ENCODE results near the gene NAA25.
"Not testable (repeated sequence)": the region's sequence is repeated elsewhere in the genome, so short reads cannot be mapped to it uniquely, and the experiment has no call there.

The NAA25 gene

GRCh38 chr12:112116232-112117060 is 7.9 kb upstream of the NAA25 start:
- no peak for DNase-seq

GRCh38 chr12:112115259-112116045 is 6.9 kb upstream of the NAA25 start:
- DNase-seq, result no peak

GRCh38 chr12:112112409-112113133 is 4.0 kb upstream of the NAA25 start:
- DNase-seq, result no peak

GRCh38 chr12:112111931-112112330 is 3.3 kb upstream of the NAA25 start:
- no peak for DNase-seq

- not testable (repeated sequence) for DNase-seq
Observed at GRCh38 chr12:112110787-112111662, 2.4 kb upstream of the NAA25 start.

- DNase-seq, result no peak
Observed at GRCh38 chr12:112107306-112108201, 1.0 kb downstream of the NAA25 start.

- DNase-seq, result no peak
Observed at GRCh38 chr12:112105891-112106290, 2.7 kb downstream of the NAA25 start.

- DNase-seq, result no peak
Observed at GRCh38 chr12:112103758-112104503, 4.7 kb downstream of the NAA25 start.

GRCh38 chr12:112102746-112103145 is 5.8 kb downstream of the NAA25 start:
- DNase-seq, result not testable (repeated sequence)

GRCh38 chr12:112102127-112102526 is 6.5 kb downstream of the NAA25 start:
- DNase-seq, result no peak

GRCh38 chr12:112100500-112100899 is 8.1 kb downstream of the NAA25 start:
- not testable (repeated sequence) for DNase-seq

GRCh38 chr12:112097641-112098040 is 10.9 kb downstream of the NAA25 start:
- no peak for DNase-seq

GRCh38 chr12:112096667-112097066 is 11.9 kb downstream of the NAA25 start:
- no peak for DNase-seq

GRCh38 chr12:112096070-112096469 is 12.5 kb downstream of the NAA25 start:
- DNase-seq, result no peak

- no peak for DNase-seq
Observed at GRCh38 chr12:112091563-112091962, 17.0 kb downstream of the NAA25 start.

GRCh38 chr12:112087851-112088250 is 20.7 kb downstream of the NAA25 start:
- DNase-seq, result no peak

GRCh38 chr12:112087055-112087850 is 21.3 kb downstream of the NAA25 start:
- no peak for DNase-seq

- DNase-seq, result no peak
Observed at GRCh38 chr12:112066566-112066965, 42.0 kb downstream of the NAA25 start.

GRCh38 chr12:112063273-112063672 is 45.3 kb downstream of the NAA25 start:
- no peak for DNase-seq

GRCh38 chr12:112061137-112061536 is 47.4 kb downstream of the NAA25 start:
- no peak for DNase-seq
